Activated CD4-positive, CD25-positive, alpha-beta regulatory T cell treated with anti-CD3 and anti-CD28 coated beads, Interleukin-2, amount 50 U/mL, for 72 hours (primary cell): Measurements from ENCODE around the gene ITGB2.

Experiments used
- DNase-seq: peaks from one replicate; pipeline ENCODE4 v3.0.0; 2021

Gene ITGB2

DNA sequence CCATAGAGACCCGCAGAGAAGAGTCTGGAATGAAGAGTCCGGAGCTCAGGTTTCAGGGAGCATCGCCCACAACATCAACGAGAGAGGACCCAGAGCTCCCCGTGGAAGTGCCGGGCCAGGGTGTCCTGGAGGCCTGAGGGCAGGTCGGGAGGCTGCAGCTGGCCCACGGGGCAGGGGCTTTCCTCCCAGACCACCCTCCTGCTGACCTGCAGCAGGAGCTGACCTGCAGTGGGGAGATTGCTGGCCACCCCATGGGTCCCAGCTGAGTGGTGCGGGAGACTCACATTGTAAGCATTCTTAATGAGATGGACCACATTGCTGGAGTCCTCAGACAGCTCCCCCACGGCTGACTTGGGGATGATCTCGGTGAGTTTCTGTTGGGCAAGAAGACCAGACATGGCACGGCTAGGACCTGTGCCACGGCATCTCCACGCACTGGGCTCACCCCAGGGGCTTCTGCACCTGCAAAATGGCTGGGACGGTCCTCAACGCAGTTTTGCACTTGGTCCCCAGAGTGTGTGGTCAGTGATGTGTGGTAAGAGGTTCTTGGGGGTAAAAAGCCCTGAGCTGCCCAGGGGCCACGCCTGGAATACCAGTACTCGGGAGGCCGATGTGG, 25.9 kb downstream of the ITGB2 start:
- DNase-seq = no peak

DNA sequence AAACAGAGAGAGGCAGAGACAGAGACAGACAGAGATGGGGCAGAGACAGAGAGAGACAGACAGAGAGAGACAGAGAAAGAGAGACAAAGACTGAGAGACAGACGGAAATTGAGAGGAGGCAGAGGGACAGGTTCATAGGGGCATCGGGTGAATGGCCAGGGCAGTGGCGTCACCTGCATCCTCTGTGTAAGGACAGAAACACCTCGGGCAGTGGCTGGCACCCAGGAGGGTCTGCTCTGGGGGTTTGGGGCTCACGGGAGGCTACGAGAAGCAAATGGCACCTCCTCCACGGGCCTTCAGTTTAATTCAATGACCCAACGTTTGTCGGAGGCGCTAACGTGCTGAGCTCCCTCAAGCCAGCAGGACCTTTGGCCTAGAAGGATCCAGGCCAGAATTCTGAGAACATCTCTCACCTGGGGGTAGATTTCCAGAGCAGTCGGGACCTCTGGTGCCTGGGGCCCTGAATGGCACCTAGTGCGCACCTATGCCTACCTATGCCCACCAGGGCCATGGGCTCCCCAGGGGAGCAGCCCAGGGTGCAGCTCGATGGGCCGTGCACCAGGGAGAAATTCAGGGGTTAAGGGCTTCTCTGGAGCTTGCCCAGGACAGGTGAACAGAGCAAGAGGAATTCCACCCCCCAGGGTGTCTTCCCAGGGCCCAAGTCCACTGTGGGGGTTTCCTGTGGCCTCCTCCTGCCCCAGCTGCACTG, 26.6 kb downstream of the ITGB2 start:
- no peak for DNase-seq

DNA sequence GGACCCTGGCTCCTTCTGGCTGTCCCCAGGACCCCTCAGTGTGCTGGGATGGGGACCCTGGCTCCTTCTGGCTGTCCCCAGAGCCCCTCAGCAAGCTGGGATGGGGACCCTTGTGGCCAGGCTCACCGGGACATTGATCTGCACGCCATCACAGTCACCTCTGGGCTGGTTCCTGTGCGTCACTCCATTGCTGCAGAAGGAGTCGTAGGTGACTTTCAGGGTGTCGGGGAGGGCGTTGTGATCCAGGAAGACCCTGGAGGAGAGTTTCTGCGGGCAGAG, 27.5 kb downstream of the ITGB2 start:
- no peak for DNase-seq

DNA sequence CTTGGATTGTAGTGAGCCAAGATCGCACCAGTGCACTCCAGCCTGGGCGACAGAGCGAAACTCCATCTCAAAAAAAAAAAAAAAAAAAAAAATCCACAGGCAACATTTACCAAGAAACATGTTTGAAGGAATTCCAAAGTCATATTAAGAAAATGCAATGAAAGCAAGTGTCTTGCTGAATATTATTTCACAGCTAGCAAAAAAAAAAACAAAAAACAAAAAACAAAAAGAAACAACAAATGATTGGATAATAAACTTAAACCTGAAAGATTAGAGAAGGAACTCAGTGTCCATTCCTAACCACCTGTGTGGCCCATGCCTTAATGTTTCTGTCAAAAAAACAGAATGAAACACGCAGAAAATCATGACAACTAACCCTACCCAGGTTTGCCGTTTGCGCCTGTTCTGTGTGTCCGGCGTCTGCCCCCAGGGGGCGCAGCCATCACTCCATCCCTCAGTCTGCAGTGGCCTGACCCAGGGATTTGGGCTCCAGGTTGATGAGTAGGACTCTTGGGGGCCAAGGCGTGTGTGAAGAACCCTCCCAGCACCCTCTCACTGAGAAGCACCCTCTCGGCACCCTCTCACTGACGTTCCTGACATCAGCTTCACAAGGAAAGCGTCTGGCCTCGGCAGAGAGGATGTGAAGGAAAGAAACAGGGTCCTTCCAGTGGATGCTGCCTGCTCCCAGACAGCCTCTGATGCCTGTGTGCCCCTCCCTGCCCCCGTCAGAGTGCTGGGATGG, 28.0 kb downstream of the ITGB2 start:
- DNase-seq = peak; percentile 83

DNA sequence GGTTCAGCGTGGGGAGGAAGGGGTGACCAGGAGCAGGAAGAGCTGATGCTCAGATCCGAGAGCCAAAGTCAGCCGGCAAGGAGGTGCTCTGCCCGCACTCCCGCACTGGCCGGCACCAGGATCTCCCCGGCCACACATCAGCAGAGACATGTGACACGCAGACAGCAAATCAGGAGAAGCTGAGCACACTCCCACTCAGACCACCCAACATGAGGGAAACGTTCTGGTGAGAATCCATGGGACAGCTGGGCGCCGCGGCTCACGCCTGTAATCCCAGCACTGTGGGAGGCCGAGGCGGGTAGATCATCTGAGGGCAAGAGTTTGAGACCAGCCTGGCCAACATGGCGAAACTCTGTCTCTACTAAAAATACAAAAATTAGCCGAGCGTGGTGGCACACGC, 28.6 kb downstream of the ITGB2 start:
- DNase-seq = no peak

DNA sequence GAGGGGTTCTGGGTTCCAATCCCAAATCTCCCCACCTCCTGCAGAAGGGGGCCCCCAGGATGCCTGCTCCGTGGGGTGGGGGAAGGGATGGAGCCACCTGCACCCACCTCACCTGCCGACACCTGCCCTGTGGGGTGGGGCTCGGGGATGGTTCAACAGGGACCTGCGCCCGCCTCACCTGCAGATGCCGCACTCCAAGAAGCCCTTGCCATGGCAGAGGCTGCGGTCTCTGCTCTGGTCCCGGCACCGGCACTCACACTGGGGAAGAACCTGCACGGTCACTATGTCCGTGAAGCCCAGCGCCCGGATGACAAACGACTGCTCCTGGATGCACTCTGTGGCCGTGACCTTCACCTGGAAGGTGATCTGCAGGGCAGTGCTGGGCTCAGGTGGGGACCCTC, 29.1 kb downstream of the ITGB2 start:
- no peak for DNase-seq

DNA sequence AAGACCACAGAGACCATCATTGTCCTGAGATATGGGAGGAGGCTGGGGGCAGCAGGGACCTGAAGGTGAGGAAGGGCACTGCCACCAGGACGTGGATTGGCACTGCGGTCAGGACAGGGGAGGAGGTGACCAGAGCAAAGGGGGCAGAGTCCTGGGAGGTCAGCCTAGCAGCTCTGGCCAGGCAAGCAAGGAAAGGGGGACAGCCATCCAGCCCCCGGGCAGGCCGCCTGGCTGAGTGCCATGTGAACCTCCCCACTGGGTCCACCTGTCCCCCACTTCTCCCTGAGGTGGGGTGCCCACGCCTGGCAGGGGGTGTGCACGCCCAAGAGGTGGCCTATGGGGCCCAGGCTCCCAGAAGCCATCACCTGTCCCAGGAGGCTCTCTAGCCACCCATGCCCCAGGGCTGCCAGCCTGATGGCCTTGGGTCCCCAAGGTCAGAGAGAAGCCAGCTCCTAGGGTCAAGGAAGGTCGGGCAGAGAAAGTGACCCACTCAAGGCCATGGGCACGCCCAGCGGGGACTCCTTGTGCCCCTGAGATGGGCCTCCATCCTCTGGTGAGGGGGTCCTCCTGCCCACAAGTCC, 29.6 kb downstream of the ITGB2 start:
- DNase-seq = no peak

DNA sequence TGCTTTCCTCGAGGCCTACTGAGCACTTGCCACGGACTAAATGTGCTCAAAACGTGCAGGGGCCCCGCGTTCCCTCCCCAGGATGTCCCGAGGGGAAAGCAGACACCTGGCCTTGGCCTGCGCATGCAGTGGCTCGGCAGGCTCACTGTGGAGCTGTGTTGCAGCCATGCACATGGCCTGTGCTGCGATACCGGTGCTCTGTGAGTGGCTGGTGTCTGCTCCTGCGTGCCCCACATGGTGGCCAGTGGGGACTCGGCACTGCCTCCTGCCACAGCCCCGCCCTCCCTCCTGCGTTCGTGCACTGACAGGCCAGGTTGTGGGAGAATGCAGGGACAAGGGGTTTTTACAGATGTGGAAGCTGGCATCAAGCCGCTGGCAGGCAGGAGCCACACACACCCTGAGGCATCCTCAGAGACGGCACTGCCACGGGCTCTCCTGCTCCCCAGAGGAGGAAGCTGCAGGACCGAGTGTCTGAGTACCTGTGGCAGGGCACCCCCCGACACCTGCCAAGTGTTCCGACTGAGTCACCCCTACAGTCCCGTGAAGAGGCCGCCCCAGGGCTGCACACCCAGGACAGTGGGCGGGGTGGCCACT, 30.3 kb downstream of the ITGB2 start:
- DNase-seq = no peak

DNA sequence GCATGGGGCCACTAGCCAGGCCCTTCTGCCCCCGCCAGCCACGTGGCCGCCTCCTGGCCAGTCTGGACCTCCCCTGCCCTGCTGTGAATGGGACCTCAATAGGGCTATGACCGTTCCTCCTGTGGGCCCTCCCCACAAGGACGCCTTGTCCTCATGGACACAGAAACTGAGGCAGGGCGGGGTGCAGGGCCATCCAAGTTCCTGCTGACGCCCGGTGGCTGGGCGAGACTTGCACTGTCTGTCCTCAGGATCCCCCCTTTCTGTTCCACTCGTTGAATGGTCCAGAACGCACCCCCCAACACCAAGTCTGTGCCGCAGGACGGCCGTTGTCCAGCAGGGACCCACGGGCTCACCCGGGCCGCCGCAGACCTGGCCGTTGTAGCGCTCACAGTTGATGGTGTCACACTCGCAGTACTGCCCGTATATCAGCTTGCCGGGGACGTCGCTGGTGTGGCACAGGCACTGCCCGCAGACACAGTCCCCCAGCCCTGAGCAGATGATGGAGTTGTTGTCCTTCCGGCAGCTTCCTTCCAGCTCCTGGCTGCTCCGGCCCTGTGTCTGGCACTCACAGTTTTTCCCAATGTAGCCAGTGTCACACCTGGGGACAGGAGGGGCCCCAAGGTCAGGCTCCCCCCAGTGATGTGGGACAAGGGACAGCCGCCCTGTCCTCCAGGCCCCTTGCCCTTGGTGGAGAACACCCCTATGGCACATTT, 30.9 kb downstream of the ITGB2 start:
- DNase-seq = no peak

DNA sequence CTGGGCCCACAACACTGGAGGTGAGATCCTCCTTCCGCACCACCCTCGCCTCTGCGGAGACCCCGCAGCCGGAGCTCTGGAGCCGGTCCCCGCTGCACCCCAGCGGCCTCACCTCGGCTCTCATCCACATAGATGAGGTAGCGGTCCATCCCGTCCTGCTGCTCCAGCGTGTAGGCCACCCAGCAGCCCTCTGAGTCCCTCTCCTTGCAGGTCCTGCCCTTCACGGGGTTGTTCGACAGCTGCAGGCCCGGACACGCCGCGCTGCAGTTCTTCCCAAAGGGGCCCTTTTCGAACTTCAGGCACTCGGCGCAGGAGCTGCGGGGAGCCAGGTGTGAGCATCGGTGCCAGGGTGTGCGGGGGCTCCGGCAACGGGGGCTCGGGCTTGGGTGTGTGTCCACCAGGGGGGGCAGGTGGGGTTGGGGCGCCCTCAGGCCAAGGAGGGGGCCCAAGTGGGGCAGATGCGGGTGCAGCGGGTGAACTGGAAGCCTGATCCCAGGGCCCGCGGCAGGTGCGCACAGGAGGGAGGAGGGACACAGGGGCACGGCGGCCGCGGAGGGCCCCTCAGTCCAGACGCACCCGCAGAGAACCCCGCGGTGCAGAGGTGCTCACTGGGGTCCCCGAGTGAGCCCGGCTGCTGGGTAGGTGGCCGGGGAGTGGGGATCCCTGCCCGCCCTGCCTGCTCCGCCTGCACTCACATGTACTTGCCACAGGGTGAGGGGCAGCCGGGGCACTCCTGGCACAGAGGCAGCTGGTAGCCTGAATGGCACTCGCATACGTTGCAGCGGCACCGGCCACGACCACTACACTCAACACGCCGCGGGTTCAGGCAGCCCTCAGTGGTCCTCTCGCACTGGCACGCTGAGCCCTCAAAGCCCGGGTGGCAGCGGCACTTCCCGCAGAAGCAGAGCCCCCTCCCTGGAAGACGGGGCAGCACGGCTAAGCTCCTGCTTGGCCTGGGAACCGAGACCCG, 31.8 kb downstream of the ITGB2 start:
- no peak for DNase-seq

DNA sequence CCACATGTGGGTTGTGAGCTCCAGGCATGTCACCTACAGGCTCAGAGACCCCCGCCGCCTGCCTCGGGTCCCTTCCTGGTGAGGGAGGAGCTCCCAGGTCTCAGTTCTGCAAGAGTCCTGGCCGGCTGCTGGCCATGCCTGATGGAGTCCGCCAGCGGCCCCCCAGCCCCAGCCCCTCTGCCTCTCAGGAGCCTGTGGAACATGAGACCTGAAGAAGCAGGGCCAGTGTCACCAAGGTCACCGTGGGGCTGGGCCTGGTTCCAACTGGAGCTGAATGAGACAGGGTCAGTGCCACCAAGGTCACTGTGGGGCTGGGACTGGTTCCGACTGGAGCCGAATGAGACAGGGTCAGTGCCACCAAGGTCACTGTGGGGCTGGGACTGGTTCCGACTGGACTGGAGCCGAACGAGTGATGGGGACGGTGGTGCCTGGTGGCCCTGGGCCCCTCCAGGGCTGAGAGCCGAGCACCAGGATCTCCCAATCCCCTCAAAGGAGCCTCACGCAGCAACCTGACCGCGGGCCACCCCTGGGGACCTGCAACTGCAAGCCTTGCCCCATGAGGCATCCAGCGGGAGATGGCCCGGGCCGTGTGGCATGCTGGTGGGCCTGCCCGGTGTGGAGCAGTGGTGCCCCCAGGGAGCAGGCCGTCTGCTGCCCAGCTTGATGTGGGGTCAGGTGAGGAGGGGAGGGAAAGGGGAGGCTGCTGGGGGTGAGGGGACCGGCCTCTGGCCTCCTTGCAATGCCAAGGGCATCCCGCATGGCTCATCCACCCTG, 32.7 kb downstream of the ITGB2 start:
- DNase-seq = no peak

DNA sequence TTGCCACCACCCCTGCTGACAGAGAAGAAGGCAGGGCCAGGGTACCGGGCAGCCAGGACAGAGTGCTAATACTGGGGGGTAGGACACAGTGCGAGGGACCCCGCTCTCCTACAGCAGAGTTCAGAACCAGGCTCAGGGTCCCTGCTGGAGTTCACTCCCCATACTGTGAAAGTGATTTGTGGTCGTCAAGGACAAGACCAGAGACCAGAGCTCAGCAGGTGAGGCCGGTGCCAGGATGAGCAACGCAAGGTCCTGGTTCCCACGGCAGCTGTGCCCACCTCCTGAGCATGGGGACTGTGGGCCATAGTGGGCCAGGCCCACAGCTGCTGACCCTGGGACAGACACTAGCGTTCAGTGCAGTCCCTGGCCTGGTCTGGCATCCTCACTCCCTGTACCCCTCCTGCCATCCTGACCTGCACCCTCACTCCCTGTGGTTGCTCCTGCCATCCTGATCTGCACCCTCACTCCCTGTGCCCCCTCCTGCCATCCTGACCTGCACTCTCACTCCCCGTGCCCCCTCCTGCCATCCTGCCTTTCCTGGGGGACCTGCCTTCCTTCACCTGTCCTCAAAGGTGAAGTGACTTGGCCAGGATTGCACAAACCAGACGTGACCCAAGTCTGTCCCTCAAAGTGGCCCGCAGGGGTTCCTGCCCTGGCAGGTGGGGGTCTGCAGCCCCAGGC, 33.4 kb downstream of the ITGB2 start:
- DNase-seq = no peak

DNA sequence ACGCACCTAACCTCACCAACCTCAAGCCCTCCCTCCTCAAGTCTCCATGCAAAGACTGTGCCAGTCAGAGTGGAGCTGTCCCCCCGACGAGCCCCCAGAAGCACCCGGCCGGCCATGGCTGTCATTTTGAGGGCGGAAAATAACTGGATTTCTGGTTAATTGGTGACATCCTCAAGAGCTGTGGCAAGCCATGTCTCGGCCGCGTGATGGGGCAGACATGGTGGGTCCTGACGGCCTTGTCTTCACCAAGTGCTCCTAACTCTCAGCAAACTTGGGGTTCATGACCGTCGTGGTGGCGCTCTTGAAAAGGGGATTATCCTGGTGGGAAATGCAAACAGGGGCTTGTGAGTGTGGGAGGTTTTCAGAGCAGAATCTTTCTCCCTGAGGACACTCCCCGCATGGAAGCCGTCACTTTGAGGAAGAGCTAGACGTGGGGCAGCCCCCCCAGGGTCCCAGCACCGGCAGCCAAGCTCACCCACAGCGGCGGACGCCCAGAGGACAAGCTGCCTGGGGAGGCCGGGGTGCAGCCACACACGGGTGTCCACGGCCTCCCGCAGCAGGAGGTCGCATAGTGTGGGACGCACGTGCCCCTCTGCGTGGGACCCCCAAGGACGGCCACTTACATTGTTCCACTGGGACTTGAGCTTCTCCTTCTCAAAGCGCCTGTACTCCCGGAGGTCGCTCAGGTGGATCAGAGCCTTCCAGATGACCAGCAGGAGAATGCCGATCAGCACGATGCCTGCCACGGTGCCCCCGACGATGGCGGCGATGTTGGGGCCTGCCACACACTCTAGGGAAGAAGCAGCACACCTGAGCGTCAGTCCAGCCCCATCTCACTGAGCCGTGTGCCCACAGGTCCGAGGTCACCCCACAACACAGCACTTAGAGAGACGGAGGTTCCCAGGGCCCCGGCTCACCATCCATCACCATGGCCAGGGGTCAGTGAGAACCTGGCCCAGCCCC, 34.3 kb downstream of the ITGB2 start:
- no peak for DNase-seq

DNA sequence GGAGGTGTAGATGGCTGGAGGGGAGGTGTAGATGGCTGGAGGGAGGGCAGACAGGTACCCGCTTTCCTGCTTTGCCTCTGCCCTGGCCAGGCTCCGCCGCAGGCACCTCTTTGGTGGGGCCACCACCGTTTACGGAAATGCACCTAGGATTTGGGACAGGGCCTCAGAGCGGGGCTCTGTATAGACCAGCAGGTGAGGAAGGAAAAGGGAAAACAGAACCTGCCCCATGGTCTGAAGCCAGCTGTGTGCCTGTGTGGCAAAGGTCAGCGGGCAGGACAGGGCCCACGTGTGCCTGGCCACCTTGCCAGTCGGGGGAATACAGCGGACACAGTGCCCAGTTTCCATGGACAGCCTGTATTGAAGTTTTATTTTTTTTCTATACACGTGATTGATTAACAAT, 35.1 kb downstream of the ITGB2 start:
- no peak for DNase-seq

DNA sequence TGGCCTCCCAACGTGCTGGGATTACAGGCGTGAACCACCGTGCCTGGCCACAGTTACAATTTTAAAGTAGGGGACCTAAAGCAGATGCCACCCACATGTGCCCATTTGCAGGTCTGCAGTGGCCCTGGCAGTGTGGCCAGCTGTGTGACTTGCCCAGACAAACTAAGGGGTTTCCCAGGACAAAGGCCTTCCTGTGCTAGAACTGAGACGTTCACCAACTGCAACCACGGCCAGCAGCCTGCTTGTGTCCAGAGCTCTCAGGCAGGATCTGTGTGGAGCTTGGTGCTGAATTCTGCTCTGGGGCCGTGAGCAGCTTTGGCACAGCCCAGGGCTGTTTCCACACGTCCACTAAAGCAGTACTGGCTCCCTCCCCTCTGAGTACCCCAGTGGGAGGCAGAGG, 36.6 kb downstream of the ITGB2 start:
- DNase-seq = no peak

DNA sequence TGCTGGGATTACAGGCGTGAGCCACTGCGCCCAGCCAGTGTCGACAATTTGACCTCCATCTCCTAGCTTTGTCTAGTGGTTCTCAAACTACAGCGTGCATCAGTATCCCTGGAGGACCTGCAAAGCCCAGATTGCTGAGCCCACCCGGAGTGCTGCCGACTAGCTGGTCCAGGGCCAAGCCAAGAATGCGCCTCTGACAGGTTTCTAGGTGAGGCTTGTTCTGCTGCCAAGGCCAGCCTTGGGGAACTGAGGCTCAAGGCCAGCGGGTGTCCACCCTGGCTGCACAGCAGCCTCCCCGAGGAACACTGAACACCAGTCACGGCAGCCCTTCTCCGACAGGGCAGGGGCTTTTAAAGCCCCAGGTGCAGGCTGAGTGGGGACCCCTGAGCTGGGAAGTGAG, 37.4 kb downstream of the ITGB2 start:
- no peak for DNase-seq

DNA sequence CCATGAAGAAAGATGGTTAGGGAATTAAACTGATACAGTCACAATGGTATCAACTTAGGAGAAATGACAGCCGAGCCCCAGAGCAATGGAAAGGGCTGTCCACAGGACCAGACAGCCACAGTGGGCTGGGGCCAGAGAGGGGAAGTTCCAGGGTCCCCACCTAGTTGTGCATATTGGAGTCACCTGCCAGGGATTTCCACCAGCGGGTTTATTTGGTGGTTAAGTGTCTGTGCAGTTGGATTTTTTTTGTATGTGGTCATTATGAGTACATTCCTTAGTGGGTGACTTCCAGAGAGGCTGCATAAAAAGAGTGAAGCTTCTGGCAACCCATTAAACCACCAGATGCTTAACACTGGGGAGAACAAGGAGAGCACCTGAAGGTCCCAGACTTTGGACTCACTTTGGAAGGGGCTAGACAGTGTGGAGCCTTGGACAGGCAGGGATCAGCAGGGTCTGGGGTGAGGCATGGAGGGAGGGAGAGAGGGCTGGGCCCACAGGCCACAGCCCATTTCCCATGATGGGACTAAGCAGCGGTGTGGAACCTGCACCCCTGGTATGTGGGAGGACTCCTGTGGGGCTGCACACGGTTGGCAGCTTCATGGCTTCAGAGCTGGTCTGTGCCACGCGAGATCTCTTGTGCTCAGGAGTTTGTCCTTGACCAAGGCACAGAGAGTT, 39.4 kb downstream of the ITGB2 start:
- no peak for DNase-seq

DNA sequence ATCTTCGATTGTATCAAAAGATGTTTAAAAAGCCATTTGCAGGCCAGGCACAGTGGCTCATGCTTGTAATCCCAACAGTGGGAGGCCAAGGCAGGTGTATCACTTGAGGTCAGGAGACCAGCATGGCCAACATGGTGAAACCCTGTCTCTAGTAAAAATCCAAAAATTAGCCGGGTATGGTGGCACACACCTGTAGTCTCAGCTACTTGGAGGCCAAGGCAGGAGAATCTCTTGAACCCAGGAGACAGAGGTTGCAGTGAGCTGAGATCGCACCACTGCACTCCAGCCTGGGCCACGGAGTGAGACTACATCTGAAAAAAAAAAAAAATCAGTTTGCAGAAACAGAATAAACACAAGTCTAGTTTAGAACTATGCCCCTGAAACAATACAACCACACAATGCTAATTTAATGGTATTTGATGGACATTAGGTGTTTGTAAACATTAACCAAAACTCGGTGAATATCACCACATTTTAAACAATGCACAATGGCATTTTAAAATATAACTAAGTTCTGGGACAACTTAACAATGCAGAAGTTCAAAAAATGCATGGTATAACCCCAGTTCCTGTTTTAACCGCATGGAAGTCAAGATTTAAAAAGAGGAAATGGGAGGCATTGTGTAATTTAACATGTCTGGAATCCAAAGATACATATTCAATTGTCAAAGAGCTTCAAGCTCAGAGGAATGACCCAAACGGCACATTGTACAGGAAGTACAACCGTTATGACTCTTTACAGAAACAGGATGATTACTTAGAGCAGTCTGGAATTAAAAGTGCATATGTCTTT, 40.1 kb downstream of the ITGB2 start:
- no peak for DNase-seq
